Smooth muscle cell (in vitro differentiated cells): ENCODE measurements around the gene TAF12. TPM values are rescaled to one million over a fixed set of nuclear protein-coding genes. Genes with fewer than 3 reads are reported as not detected.
A peak's percentile ranks its signal among the peaks of the same experiment; 100 is the strongest.
"Not testable (repeated sequence)": the region's sequence is repeated elsewhere in the genome, so short reads cannot be mapped to it uniquely, and the experiment has no call there.

Source experiments
- DNase-seq: peaks from one replicate; lab custom pipeline; 2025; ENCODE audit not compliant: unreplicated experiment; lab: John Stamatoyannopoulos, UW
- H2AFZ ChIP-seq: fragments of 200-600 bp; sonication (generic); 2 replicates; pipeline ENCODE4 v1.6.0; 2016; ENCODE audit warnings: antibody characterized with exemption, low read depth, mild to moderate bottlenecking
- H3F3A ChIP-seq: fragments of 200-600 bp; sonication (generic); 2 replicates; pipeline ENCODE4 v1.6.0; 2017; ENCODE audit warnings: antibody characterized with exemption, low read depth
- H3K27ac ChIP-seq: fragments of 200-600 bp; sonication (generic); 2 replicates; pipeline ENCODE4 v1.5.1; 2016; ENCODE audit warnings: low read depth, mild to moderate bottlenecking
- H3K27me3 ChIP-seq: fragments of 200-600 bp; sonication (generic); 2 replicates; pipeline ENCODE4 v1.6.1; 2016; ENCODE audit warnings: low read depth, mild to moderate bottlenecking
- H3K36me3 ChIP-seq: fragments of 200-600 bp; sonication (generic); 2 replicates; pipeline ENCODE4 v1.5.1; 2016; ENCODE audit warnings: low read depth
- H3K4me1 ChIP-seq: fragments of 200-600 bp; sonication (generic); 2 replicates; pipeline ENCODE4 v1.5.1; 2016; ENCODE audit warnings: low read depth
- H3K4me2 ChIP-seq: fragments of 200-600 bp; sonication (generic); 2 replicates; pipeline ENCODE4 v1.6.0; 2016; ENCODE audit warnings: mild to moderate bottlenecking
- H3K4me3 ChIP-seq: fragments of 200-600 bp; sonication (generic); 2 replicates; pipeline ENCODE4 v1.5.1; 2016; ENCODE audit warnings: mild to moderate bottlenecking
- H3K79me2 ChIP-seq: fragments of 200-600 bp; sonication (generic); 2 replicates; pipeline ENCODE4 v1.6.0; 2016; ENCODE audit warnings: low read depth, mild to moderate bottlenecking
- H3K9ac ChIP-seq: fragments of 200-600 bp; sonication (generic); 2 replicates; pipeline ENCODE4 v1.6.0; 2016; ENCODE audit warnings: low read depth
- H3K9me3 ChIP-seq: fragments of 200-600 bp; sonication (generic); replicated peaks from 2 replicates; pipeline ENCODE4 v1.5.1; 2016; ENCODE audit warnings: low read depth
- H4K20me1 ChIP-seq: fragments of 200-600 bp; sonication (generic); 2 replicates; pipeline ENCODE4 v1.6.0; 2016; ENCODE audit warnings: low read depth
- WGBS: methylation state at CpG from one replicate; pipeline ENCODE4 v1.1.7; 2016; ENCODE audit warnings: low lambda C conversion rate; 5-methylcytosine and 5-hydroxymethylcytosine counted together
- polyA plus RNA-seq: library from polyadenylated mRNA; unstranded; fragments of >200 nt; fragmentation: Nextera tagmentation; extraction: Ambion mirVana; gene quantifications from 2 replicates; pipeline ENCODE4 v1.2.1, GENCODE V29; 2016
- total RNA-seq: library from RNA; depleted of rRNA; stranded (reverse); fragments of >200 nt; gene quantifications from 2 replicates; pipeline ENCODE4 v1.2.3, GENCODE V29; 2014
- TF ChIP-seq, protein P1 (sequence below): fragments of 200-600 bp; sonication (generic); IDR thresholded peaks from 2 replicates; pipeline ENCODE4 v1.5.1; 2017; ENCODE audit warnings: borderline replicate concordance, mild to moderate bottlenecking, antibody characterized with exemption; ENCODE audit not compliant: insufficient read depth, poor library complexity, severe bottlenecking

TAF12 gene
- total and polyA plus RNA-seq, 2 experiments from 2014 or later: 34.8 to 47.1 TPM

DNA sequence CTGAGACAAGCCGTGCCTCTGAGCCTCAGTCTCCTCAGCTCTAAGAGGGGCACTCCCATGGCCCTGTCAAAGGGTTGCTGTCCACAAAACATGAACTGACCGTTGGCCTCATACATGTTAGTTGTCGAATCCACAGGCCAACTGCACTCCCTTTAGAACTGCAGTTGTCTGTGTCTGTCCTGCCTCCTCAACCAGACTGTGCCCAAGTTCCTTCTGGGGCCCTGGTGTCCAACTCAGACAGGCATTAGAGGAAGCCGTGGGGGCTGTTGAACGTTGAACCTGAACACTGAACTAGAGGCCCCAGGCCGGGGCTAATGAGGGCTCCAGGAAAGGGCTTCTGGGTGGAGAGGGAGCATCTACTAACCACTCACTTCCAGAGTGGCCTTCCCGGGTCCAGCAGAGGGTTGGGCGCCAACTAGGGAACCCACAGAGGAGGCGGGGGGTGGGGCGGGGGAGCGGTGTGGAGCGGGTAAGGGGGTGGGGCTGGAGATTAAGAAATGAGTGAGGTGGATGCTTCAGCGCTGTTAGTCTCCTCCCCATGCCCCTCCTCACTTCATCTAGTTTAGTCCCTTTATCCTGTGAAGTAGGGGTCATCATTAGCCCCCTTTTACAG, 51.1 kb downstream of the TAF12 start, which contains the start of gene RAB42:
Gene RAB42, plus strand, starts transcription at position 558 of the 613 bp plus-strand sequence. CDS start 247 bp downstream, outside the sequence.
- TF ChIP-seq, protein P1, sequence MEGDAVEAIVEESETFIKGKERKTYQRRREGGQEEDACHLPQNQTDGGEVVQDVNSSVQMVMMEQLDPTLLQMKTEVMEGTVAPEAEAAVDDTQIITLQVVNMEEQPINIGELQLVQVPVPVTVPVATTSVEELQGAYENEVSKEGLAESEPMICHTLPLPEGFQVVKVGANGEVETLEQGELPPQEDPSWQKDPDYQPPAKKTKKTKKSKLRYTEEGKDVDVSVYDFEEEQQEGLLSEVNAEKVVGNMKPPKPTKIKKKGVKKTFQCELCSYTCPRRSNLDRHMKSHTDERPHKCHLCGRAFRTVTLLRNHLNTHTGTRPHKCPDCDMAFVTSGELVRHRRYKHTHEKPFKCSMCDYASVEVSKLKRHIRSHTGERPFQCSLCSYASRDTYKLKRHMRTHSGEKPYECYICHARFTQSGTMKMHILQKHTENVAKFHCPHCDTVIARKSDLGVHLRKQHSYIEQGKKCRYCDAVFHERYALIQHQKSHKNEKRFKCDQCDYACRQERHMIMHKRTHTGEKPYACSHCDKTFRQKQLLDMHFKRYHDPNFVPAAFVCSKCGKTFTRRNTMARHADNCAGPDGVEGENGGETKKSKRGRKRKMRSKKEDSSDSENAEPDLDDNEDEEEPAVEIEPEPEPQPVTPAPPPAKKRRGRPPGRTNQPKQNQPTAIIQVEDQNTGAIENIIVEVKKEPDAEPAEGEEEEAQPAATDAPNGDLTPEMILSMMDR: no peak
- Histone ChIP-seq H3K36me3 (no peaks in the 10 kb centered on the region), H4K20me1 (no peaks in the 10 kb centered on the region), H3K27ac (no peak within 1 kb of the TSS), H3K4me2 (peak within 1 kb of the TSS; percentile 82), H3K4me3 (peak within 1 kb of the TSS; percentile 62), H3K9me3 (no peaks in the 10 kb centered on the region), H3F3A (peaks cover 13% of the 10 kb centered on the region), H3K4me1 (peaks cover 3% of the 10 kb centered on the region), H2AFZ (peak within 1 kb of the TSS; percentile 66), H3K27me3 (no peaks in the 10 kb centered on the region), H3K79me2 (no peaks in the 10 kb centered on the region), H3K9ac (peak within 1 kb of the TSS; percentile 17)
- WGBS: 36% methylated on average over 10 of the region's 13 CpGs
- DNase-seq: no peak

DNA sequence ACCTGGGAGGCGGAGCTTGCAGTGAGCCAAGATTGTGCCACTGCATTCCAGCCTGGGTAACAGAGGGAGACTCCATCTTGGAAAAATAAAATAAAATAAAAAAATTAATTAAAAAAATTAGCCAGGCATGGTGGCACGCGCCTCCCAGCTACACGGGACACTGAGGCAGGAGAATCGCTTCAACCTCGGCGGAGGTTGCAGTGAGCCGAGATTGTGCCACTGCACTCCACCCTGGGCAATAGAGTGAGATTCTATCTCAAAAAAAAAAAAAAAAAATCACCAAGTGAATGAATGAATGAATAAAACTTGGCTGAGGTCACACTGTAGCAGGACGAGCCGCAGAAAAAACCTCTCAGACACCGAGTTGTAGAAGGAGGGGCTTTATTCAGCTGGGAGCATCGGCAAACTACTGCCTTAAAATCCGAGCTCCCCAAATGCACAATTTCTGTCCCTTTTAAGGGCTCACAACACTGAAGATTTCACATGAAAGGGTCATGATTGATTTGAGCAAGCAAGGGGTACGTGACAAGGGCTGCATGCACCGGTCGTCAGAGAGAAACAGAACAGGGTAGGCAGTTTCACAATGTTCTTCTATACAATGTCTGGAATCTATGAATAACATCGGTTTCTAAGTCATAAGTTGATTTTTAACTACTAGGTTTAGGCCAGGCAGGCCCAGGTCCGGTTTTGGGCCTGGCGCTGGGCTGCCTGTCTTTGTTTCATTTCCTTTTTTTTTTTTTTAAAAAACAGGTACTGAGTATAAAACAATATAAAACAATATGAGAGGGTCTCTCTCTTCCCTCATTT, 56.1 kb downstream of the TAF12 start:
- H2AFZ ChIP-seq, H4K20me1 ChIP-seq, DNase-seq, H3K4me3 ChIP-seq, H3K79me2 ChIP-seq, H3K4me2 ChIP-seq, H3K27ac ChIP-seq, H3K9me3 ChIP-seq, H3K9ac ChIP-seq, H3K27me3 ChIP-seq, H3K36me3 ChIP-seq: not testable (repeated sequence)
- Histone ChIP-seq H3F3A (peaks cover 17% of the 10 kb centered on the region), H3K4me1 (peaks cover 13% of the 10 kb centered on the region)
- 97% methylated on average over 19 of the region's 19 CpGs for WGBS

DNA sequence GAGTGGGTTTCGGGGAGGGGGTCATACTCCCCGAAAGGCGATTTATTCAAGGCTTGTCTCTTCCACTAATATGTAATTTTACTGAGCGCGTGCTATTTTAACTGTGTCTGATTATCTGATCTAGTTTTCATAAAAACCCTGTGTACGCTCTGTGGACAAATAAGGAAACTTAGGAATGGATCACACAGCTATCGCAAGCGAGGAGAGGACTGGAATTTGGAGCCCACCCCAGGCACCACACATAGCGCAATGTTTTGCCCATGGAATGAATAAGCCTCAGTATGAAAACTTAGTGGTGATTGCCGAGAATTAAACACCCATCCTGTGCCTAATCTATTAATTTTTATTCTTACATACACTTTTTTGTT, 60.6 kb downstream of the TAF12 start:
- Histone ChIP-seq H2AFZ (peak overlapping the region; percentile 86), H3K4me2 (peak overlapping the region; percentile 97), H3F3A (peaks cover 34% of the 10 kb centered on the region), H3K9me3 (no peaks in the 10 kb centered on the region), H3K9ac (peak overlapping the region; percentile 61), H3K27me3 (no peaks in the 10 kb centered on the region), H3K79me2 (peaks cover 25% of the 10 kb centered on the region), H3K4me1 (peaks cover 24% of the 10 kb centered on the region), H3K27ac (peak overlapping the region; percentile 79), H3K36me3 (peaks cover 3% of the 10 kb centered on the region), H3K4me3 (peak overlapping the region; percentile 88), H4K20me1 (peaks cover 38% of the 10 kb centered on the region)
- no peak for DNase-seq
- TF ChIP-seq, protein P1: no peak
- WGBS: 8% methylated on average over 10 of the region's 10 CpGs

DNA sequence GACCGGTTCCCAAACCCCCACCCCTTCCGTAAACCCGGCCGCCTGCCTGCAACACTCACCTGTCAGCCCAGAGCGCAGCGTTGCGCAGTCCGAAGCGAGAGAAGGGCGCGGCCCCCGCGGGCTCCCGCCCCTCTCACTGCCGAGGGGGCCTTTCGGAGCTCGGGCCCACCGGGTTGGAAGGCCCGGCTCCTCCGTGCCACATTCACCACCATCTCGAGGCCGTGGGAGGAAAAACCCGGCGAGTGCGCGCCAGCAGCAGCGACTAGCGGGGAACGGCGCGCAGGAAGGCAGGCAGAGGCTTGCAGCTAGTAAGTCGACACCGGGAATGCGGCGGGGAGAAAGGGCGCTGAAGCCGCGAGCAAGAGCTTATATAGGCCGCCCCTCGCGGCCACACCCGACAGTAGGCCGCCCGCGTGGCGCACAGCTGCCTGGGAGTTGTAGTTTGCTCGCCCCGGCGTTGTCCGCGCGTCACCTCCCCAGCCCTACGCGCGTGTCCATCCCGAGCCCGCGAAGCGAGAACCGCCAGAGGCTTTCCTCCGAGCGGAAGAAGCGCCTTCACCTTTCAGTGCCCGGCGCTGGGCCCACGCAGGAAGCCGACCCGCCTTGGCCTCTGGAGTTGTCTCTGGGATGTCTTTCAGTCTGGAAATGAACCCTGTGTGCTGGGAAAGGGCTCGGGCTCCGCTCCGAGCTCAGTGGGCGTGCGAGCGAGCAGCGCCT, 61.2 kb downstream of the TAF12 start:
- H3K4me2 ChIP-seq: peak overlapping the region; percentile 97
- H3K27ac ChIP-seq: peak overlapping the region; percentile 79
- H3K9ac ChIP-seq: peak overlapping the region; percentile 81
- WGBS: under 1% methylated on average over 72 of the region's 75 CpGs
- H3K4me1 ChIP-seq: peaks cover 24% of the 10 kb centered on the region
- no peaks in the 10 kb centered on the region for H3K9me3 ChIP-seq
- H3F3A ChIP-seq: peaks cover 34% of the 10 kb centered on the region
- H4K20me1 ChIP-seq: peaks cover 40% of the 10 kb centered on the region
- peak; percentile 90 for DNase-seq
- H3K79me2 ChIP-seq: peaks cover 25% of the 10 kb centered on the region
- peaks cover 3% of the 10 kb centered on the region for H3K36me3 ChIP-seq
- TF ChIP-seq, protein P1: peak; percentile 2
- H3K27me3 ChIP-seq: no peaks in the 10 kb centered on the region
- peak overlapping the region; percentile 86 for H2AFZ ChIP-seq
- H3K4me3 ChIP-seq: peak overlapping the region; percentile 88
